Small intestine (tissue), 7 donors: ENCODE data around the gene EXOC4. TPM values are rescaled to one million over a fixed set of nuclear protein-coding genes. Genes with fewer than 3 reads are reported as not detected.
"Not testable (repeated sequence)": the region's sequence is repeated elsewhere in the genome, so short reads cannot be mapped to it uniquely, and the experiment has no call there.

ENCODE experiments used
- DNase-seq, 2 donors: peaks; one replicate each; pipeline versions ENCODE4 v3.0.0 to v3.0.0-alpha.2; 2013
- FAIRE-seq: peaks from 2 replicates; lab custom pipeline; 2012; peaks lifted over from hg19 to GRCh38; lab: Jason Lieb, UNC
- H3K27ac ChIP-seq, 3 donors: one replicate each; pipeline ENCODE4 v1.5.1; 2013; ENCODE audit warnings: low read length in 2 of 3, mild to moderate bottlenecking in 2 of 3, control low read depth in 1 of 3, inconsistent platforms in 1 of 3, low read depth in 1 of 3, moderate library complexity in 1 of 3
- H3K27me3 ChIP-seq, 3 donors: one replicate each; pipeline ENCODE4 v1.6.1; 2013; ENCODE audit warnings: low read length in 3 of 3, inconsistent platforms in 1 of 3; ENCODE audit not compliant: control insufficient read depth in 3 of 3, insufficient read depth in 3 of 3
- H3K36me3 ChIP-seq, 3 donors: one replicate each; pipeline ENCODE4 v1.6.1; 2013; ENCODE audit warnings: low read length in 3 of 3, inconsistent platforms in 1 of 3, low read depth in 1 of 3, mild to moderate bottlenecking in 1 of 3, moderate library complexity in 1 of 3; ENCODE audit not compliant: control insufficient read depth in 3 of 3, insufficient read depth in 2 of 3
- H3K4me1 ChIP-seq, 3 donors: one replicate each; pipeline ENCODE4 v1.6.1; 2013; ENCODE audit warnings: low read length in 2 of 3, inconsistent platforms in 1 of 3, low read depth in 1 of 3, mild to moderate bottlenecking in 1 of 3, moderate library complexity in 1 of 3; ENCODE audit not compliant: control insufficient read depth in 3 of 3, insufficient read depth in 2 of 3
- H3K4me3 ChIP-seq, 3 donors: one replicate each; pipeline ENCODE4 v1.5.1; 2013; ENCODE audit warnings: low read length in 3 of 3, control low read depth in 1 of 3, inconsistent platforms in 1 of 3, low read depth in 1 of 3, mild to moderate bottlenecking in 1 of 3, moderate library complexity in 1 of 3
- H3K9me3 ChIP-seq, 2 donors: one replicate each; pipeline ENCODE4 v1.6.1; 2013; ENCODE audit warnings: low read depth in 1 of 2, low read length in 1 of 2; ENCODE audit not compliant: control insufficient read depth in 2 of 2, insufficient read depth in 1 of 2
- WGBS, 3 donors: extraction: QIAGEN DNeasy Blood & Tissue Kit; methylation state at CpG; one replicate each; pipeline ENCODE4 v1.1.7; 2013; 5-methylcytosine and 5-hydroxymethylcytosine counted together
- polyA plus RNA-seq, 4 donors: library from polyadenylated mRNA; stranded (reverse) in 3 of 4; unstranded in 1 of 4; fragments of 200-250 nt in 3 of 4; fragments of 120-200 nt in 1 of 4; gene quantifications; one replicate each; pipeline versions ENCODE4 v1.2.1 to v1.2.3, GENCODE V29; 2013
- donor health status: healthy with polysubstance abuse.
- donor health status: control.
- donor health status: control.
- donor health status: Bipolar disorder and iron deficiency.
- donor health status: healthy.

Gene EXOC4
- polyA plus RNA-seq, 4 donors = 10.5 to 46.8 (median 18.8) TPM

GRCh38 chr7:133886797-133887196, 633.9 kb downstream of the EXOC4 start:
- Histone ChIP-seq H3K36me3 (no peaks in the 10 kb centered on the region), H3K9me3 (no peaks in the 10 kb centered on the region), H3K4me1 (peaks cover 0 to 7% (median 2%) of the 10 kb centered on the region in 3 donors), H3K27me3 (no peaks in the 10 kb centered on the region), H3K4me3 (no peak overlapping the region), H3K27ac (no peak overlapping the region)
- DNase-seq (no peak), FAIRE-seq (no peak)
- 92 to 94% (median 92%) methylated on average over 2 of the region's 2 CpGs for WGBS, 3 donors

- 73 to 83% (median 82%) methylated on average over 2 of the region's 2 CpGs for WGBS, 3 donors
- no peak for DNase-seq
- no peak for FAIRE-seq
- Histone ChIP-seq H3K27ac (no peak overlapping the region), H3K4me3 (no peak overlapping the region), H3K9me3 (no peaks in the 10 kb centered on the region), H3K27me3 (no peaks in the 10 kb centered on the region), H3K36me3 (no peaks in the 10 kb centered on the region), H3K4me1 (peaks cover 0 to 7% (median 2%) of the 10 kb centered on the region in 3 donors)
Observed at GRCh38 chr7:133887459-133887858, 634.6 kb downstream of the EXOC4 start.

- no peaks in the 10 kb centered on the region for H3K9me3 ChIP-seq
- DNase-seq (peak in 1 of 2 donors; percentile 29), FAIRE-seq (no peak)
- no peaks in the 10 kb centered on the region for H3K27me3 ChIP-seq
- H3K27ac ChIP-seq = no peak overlapping the region
- no peaks in the 10 kb centered on the region for H3K36me3 ChIP-seq
- 40 to 66% (median 50%) methylated on average over 7 of the region's 7 CpGs for WGBS, 3 donors
- H3K4me3 ChIP-seq = no peak overlapping the region
- H3K4me1 ChIP-seq = peaks cover 0 to 7% (median 2%) of the 10 kb centered on the region in 3 donors
Observed at GRCh38 chr7:133888061-133888930, 635.4 kb downstream of the EXOC4 start.

- WGBS, 3 donors = 54 to 77% (median 70%) methylated on average over 4 of the region's 4 CpGs
- FAIRE-seq = no peak
Observed at GRCh38 chr7:133904776-133905175, 651.9 kb downstream of the EXOC4 start.

GRCh38 chr7:133906553-133906952, 653.7 kb downstream of the EXOC4 start:
- not testable (repeated sequence) for H3K27ac ChIP-seq

More at GRCh38 chr7:133904776-133905175, 651.9 kb downstream of the EXOC4 start:
- Histone ChIP-seq H3K4me1 (no peaks in the 10 kb centered on the region), H3K27me3 (no peaks in the 10 kb centered on the region), H3K4me3 (no peak overlapping the region), H3K27ac (no peak overlapping the region), H3K36me3 (peaks cover 0 to 12% (median 0%) of the 10 kb centered on the region in 3 donors), H3K9me3 (no peaks in the 10 kb centered on the region)
- DNase-seq = no peak

GRCh38 chr7:133910761-133911160, 657.9 kb downstream of the EXOC4 start:
- Histone ChIP-seq H3K36me3 (peaks cover 0 to 7% (median 0%) of the 10 kb centered on the region in 3 donors), H3K9me3 (no peaks in the 10 kb centered on the region), H3K4me3 (no peak overlapping the region), H3K27ac (no peak overlapping the region), H3K27me3 (no peaks in the 10 kb centered on the region), H3K4me1 (no peaks in the 10 kb centered on the region)
- FAIRE-seq = no peak
- 85 to 87% (median 86%) methylated on average over 4 of the region's 4 CpGs for WGBS, 3 donors
- DNase-seq = peak in 1 of 2 donors; percentile 20

More at GRCh38 chr7:133906553-133906952, 653.7 kb downstream of the EXOC4 start:
- not testable (repeated sequence) for DNase-seq, H3K27me3 ChIP-seq, H3K4me3 ChIP-seq, H3K9me3 ChIP-seq, H3K4me1 ChIP-seq, FAIRE-seq
- H3K36me3 ChIP-seq = peaks cover 0 to 12% (median 0%) of the 10 kb centered on the region in 3 donors
- WGBS, 3 donors = 94 to 98% (median 95%) methylated on average over 15 to 18 of the region's 18 CpGs

GRCh38 chr7:133911724-133912123, 658.8 kb downstream of the EXOC4 start:
- 83 to 92% (median 86%) methylated on average over 2 of the region's 2 CpGs for WGBS, 3 donors
- Histone ChIP-seq H3K27me3 (no peaks in the 10 kb centered on the region), H3K4me1 (no peaks in the 10 kb centered on the region), H3K27ac (no peak overlapping the region), H3K36me3 (peaks cover 0 to 2% (median 0%) of the 10 kb centered on the region in 3 donors), H3K4me3 (no peak overlapping the region), H3K9me3 (no peaks in the 10 kb centered on the region)
- no peak for FAIRE-seq
- DNase-seq = no peak

- DNase-seq (no peak), FAIRE-seq (no peak)
- Histone ChIP-seq H3K27ac (no peak overlapping the region), H3K9me3 (no peaks in the 10 kb centered on the region), H3K4me3 (no peak overlapping the region), H3K4me1 (no peaks in the 10 kb centered on the region), H3K27me3 (no peaks in the 10 kb centered on the region), H3K36me3 (no peaks in the 10 kb centered on the region)
- 88 to 94% (median 90%) methylated on average over 2 of the region's 2 CpGs for WGBS, 3 donors
Observed at GRCh38 chr7:133912916-133913697, 660.2 kb downstream of the EXOC4 start.
